Muscle of leg (tissue), 11 donors: ENCODE measurements around the gene ANXA2. TPM values are rescaled to one million over a fixed set of nuclear protein-coding genes. Genes with fewer than 3 reads are reported as not detected.
"Not testable (repeated sequence)": the region's sequence is repeated elsewhere in the genome, so short reads cannot be mapped to it uniquely, and the experiment has no call there.

Experiments used
- DNase-seq: peaks from one replicate; pipeline ENCODE4 v3.0.0; 2013
- H3K27ac ChIP-seq: one replicate; pipeline ENCODE4 v1.5.1; 2013; ENCODE audit warnings: mild to moderate bottlenecking, low read length, control low read depth
- H3K27me3 ChIP-seq: one replicate; pipeline ENCODE4 v1.6.1; 2013; ENCODE audit warnings: low read length; ENCODE audit not compliant: control insufficient read depth, insufficient read depth
- H3K36me3 ChIP-seq: one replicate; pipeline ENCODE4 v1.6.1; 2013; ENCODE audit warnings: low read length; ENCODE audit not compliant: control insufficient read depth, insufficient read depth
- H3K4me1 ChIP-seq: one replicate; pipeline ENCODE4 v1.6.1; 2013; ENCODE audit warnings: low read length; ENCODE audit not compliant: control insufficient read depth, insufficient read depth
- H3K4me3 ChIP-seq: one replicate; pipeline ENCODE4 v1.5.1; 2013; ENCODE audit warnings: low read length, control low read depth
- H3K9me3 ChIP-seq: replicated peaks from 2 replicates; pipeline ENCODE4 v1.6.1; 2013; ENCODE audit warnings: low read depth, low read length; ENCODE audit not compliant: control insufficient read depth
- WGBS: methylation state at CpG from one replicate; pipeline ENCODE4 v1.1.5; 2013; ENCODE audit warnings: missing lambda C conversion rate; ENCODE audit not compliant: insufficient coverage; 5-methylcytosine and 5-hydroxymethylcytosine counted together
- polyA plus RNA-seq, 8 donors: library from polyadenylated mRNA; unstranded; fragments of 120-200 nt; gene quantifications; one replicate each; pipeline versions ENCODE4 v1.2.1 to v1.2.3, GENCODE V29; 2013; ENCODE audit warnings: inconsistent platforms in 1 of 8, low replicate concordance in 1 of 8; ENCODE audit not compliant: insufficient read length in 8 of 8, insufficient read depth in 1 of 8
- total RNA-seq: library from RNA; stranded (reverse); fragments of 120-200 nt; gene quantifications from one replicate; pipeline ENCODE4 v1.2.4, GENCODE V29; 2013

ANXA2 gene
- total and polyA plus RNA-seq, 9 donors = 410 to 789 (median 469) TPM

- DNase-seq = no peak
- Histone ChIP-seq H3K9me3 (no peaks in the 10 kb centered on the region), H3K27ac (peak overlapping the region; percentile 78), H3K4me1 (peaks cover 15% of the 10 kb centered on the region), H3K4me3 (no peak overlapping the region), H3K36me3 (no peaks in the 10 kb centered on the region), H3K27me3 (no peaks in the 10 kb centered on the region)
- WGBS = 41% methylated on average over 6 of the region's 10 CpGs
Observed at GRCh38 chr15:60414016-60414682, 16.4 kb upstream of the ANXA2 start.

- peak overlapping the region; percentile 78 for H3K27ac ChIP-seq
- H3K36me3 ChIP-seq = no peaks in the 10 kb centered on the region
- no peaks in the 10 kb centered on the region for H3K9me3 ChIP-seq
- WGBS = 22% methylated on average over 1 of the region's 9 CpGs
- peak; percentile 73 for DNase-seq
- H3K4me3 ChIP-seq = no peak overlapping the region
- H3K4me1 ChIP-seq = peaks cover 15% of the 10 kb centered on the region
- no peaks in the 10 kb centered on the region for H3K27me3 ChIP-seq
Observed at GRCh38 chr15:60413231-60413824, 15.5 kb upstream of the ANXA2 start.

DNA sequence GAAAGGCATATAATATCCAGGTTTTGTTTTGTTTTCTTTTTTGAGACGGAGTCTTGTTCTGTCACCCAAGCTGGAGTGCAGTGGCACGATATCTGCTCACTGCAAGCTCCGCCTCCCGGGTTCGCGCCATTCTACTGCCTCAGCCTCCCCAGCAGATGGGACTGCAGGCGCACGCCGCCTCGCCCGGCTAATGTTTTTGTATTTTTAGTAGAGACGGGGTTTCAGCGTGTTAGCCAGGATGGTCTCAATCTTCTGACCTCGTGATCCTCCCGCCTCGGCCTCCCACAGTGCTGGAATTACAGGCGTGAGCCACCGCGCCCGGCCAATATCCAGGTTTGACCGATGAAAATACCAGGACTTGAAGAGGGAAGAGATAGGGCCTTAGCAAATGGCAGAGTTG, 15.0 kb upstream of the ANXA2 start:
- H3K36me3 ChIP-seq, H3K4me3 ChIP-seq, H3K9me3 ChIP-seq, DNase-seq, H3K27me3 ChIP-seq: not testable (repeated sequence)
- peaks cover 17% of the 10 kb centered on the region for H3K4me1 ChIP-seq
- H3K27ac ChIP-seq = peak overlapping the region; percentile 78
- WGBS = 83% methylated on average over 6 of the region's 21 CpGs

DNA sequence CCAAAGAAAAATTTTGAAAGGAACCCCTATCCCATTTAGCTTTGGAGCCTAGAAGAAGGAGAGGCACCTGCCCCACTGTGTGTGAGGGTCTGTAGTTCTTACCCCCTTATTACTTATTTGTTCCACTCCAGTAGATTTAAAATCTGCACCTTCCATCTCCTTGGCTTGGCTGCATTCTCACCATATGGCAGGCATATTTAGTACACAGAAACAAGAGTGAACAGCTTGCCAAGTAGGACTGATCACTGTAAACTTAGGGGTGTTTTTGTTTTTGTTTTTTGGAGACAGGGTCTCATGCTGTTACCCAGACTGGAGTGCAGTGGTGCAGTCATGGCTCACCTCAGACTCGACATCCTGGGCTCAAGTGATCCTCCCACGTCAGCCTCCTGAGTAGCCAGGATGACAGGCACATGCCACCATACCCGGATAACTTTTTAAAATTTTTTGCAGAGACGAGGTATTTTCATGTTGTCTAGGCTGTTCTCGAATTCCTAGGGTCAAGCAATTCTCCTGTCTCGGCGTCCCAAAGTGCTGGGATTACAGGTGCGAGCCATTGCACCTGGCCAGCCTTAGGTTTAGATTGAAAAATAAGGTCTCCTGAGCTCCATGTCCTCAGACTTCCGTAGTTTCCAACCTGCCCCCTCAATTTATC, 14.1 kb upstream of the ANXA2 start:
- Histone ChIP-seq H3K9me3 (no peaks in the 10 kb centered on the region), H3K4me3 (no peak overlapping the region), H3K27ac (no peak overlapping the region), H3K27me3 (no peaks in the 10 kb centered on the region), H3K4me1 (peaks cover 18% of the 10 kb centered on the region), H3K36me3 (no peaks in the 10 kb centered on the region)
- WGBS = 51% methylated on average over 6 of the region's 9 CpGs
- peak; percentile 63 for DNase-seq

DNA sequence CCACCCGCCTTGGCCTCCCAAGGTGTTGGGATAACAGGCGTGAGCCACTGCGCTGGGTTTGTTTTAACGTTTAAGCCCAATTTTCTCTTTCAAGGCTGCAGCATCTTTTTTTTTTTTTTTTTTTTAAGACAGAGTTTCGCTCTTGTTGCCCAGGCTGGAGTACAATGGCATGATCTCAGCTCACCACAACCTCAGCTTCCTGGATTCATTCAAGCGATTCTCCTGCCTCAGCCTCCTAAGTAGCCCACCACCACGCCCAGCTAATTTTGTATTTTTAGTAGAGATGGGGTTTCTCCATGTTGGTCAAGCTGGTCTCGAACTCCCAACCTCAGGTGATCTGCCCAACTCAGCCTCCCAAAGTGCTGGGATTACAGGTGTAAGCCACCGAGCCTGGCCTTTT, 12.6 kb upstream of the ANXA2 start:
- H3K27ac ChIP-seq, H3K4me3 ChIP-seq, H3K36me3 ChIP-seq, DNase-seq, H3K27me3 ChIP-seq, H3K9me3 ChIP-seq: not testable (repeated sequence)
- no CpG with 5 or more reads among the region's 9 CpGs for WGBS
- peaks cover 22% of the 10 kb centered on the region for H3K4me1 ChIP-seq

DNA sequence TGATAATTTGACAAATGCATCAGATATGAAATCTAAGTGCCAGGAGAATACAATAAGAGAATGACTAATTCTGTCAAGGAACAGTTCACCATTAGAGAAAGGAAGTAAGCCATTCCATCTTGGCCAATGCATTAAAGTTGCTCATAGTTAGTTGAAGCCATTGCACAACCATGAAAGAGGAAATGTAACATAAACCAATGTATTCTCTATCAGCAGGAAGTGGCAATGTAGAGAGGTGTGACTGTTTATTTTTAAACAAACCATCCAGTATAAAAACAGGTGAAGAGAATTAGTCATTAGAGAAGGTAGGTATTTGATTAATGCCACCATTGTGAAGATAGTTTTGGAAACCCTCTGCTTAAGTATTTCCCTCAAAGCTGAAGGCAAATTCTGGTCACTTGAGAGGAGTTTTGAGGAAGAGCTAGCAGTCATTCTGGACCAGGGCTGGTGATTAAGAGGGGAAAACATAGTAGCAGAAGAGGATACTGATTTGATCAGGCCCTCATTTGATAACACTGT, 10.7 kb upstream of the ANXA2 start:
- Histone ChIP-seq H3K27ac (no peak overlapping the region), H3K4me1 (peaks cover 18% of the 10 kb centered on the region), H3K36me3 (no peaks in the 10 kb centered on the region), H3K4me3 (no peak overlapping the region), H3K9me3 (no peaks in the 10 kb centered on the region), H3K27me3 (no peaks in the 10 kb centered on the region)
- peak; percentile 54 for DNase-seq

GRCh38 chr15:60407415-60407805, 9.6 kb upstream of the ANXA2 start:
- Histone ChIP-seq H3K27me3 (no peaks in the 10 kb centered on the region), H3K27ac (peak overlapping the region; percentile 83), H3K4me1 (peaks cover 9% of the 10 kb centered on the region), H3K9me3 (no peaks in the 10 kb centered on the region), H3K4me3 (no peak overlapping the region), H3K36me3 (no peaks in the 10 kb centered on the region)
- peak; percentile 91 for DNase-seq

DNA sequence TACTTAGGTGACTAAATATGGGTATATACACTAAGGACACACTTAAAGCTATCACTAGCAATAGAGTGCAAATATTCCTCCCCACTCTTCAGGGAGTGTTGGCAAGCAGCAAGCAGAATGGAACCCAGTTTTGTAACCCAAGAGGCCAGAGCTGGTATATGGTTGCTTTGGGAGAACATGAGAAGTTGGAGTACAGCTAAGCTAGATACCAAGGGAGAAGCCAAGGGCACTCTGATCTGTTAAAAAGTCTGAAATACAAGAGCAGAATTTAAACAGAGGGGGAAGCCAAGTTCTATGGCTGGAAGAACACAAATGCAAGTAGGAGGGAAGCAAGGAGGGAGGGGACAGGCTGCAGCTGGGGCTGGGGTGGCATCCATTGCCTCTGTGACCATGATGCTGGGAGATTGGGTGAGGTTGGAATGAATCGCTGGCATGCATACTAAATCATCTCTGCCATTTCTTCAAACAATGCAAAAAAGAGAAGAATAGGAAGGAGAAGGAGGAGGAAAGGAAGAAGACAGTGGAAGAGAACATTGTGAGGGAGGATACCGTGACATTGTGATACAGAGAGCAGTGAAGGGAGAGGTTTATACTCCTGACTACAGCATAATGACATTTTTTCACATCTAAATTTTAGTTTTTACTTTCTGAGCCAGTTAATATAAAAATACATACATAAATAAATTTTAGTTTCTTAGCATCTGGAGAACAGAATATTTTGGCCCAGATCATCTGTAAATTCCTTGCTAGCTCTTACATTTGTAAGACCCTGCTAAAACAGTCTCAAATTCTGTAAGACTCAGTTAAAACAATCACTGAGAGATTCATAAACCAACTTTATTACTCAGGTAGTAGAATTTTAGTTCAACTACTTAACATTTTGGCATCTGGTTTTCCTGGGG, 9.0 kb upstream of the ANXA2 start:
- H3K4me1 ChIP-seq = peaks cover 7% of the 10 kb centered on the region
- peak overlapping the region; percentile 83 for H3K27ac ChIP-seq
- WGBS = no CpG with 5 or more reads among the region's 2 CpGs
- H3K9me3 ChIP-seq = no peaks in the 10 kb centered on the region
- no peaks in the 10 kb centered on the region for H3K36me3 ChIP-seq
- H3K27me3 ChIP-seq = no peaks in the 10 kb centered on the region
- DNase-seq = peak; percentile 66
- no peak overlapping the region for H3K4me3 ChIP-seq

DNA sequence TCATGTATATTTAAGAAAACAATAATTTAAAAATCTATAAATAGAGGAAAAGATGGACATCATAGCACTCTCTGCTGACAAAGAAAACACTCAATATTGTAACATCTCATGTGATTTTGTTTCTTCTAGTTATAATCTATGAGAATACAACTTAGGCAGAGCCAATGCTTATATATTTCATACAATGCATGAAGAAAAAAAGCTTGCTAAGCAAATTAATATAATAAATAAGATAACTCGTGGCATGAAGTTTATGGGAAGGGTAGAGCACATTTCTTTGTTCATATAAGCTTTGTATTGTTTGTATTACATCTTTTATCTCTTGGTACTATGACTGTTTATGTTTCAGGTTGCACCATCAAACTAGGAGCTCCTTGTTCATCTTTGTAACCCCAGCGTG, 7.6 kb upstream of the ANXA2 start:
- Histone ChIP-seq H3K4me3 (no peak overlapping the region), H3K9me3 (no peaks in the 10 kb centered on the region), H3K36me3 (no peaks in the 10 kb centered on the region), H3K27me3 (no peaks in the 10 kb centered on the region), H3K4me1 (peaks cover 7% of the 10 kb centered on the region), H3K27ac (no peak overlapping the region)
- DNase-seq = no peak
- no CpG with 5 or more reads among the region's 2 CpGs for WGBS

GRCh38 chr15:60404351-60404750, 6.6 kb upstream of the ANXA2 start:
- H3K9me3 ChIP-seq, H3K4me1 ChIP-seq, DNase-seq, H3K27ac ChIP-seq, H3K27me3 ChIP-seq, H3K4me3 ChIP-seq, H3K36me3 ChIP-seq: not testable (repeated sequence)
- 93% methylated on average over 11 of the region's 12 CpGs for WGBS
